ENCODE data around the gene AFF2.

- TF ChIP-seq, protein P1, sequence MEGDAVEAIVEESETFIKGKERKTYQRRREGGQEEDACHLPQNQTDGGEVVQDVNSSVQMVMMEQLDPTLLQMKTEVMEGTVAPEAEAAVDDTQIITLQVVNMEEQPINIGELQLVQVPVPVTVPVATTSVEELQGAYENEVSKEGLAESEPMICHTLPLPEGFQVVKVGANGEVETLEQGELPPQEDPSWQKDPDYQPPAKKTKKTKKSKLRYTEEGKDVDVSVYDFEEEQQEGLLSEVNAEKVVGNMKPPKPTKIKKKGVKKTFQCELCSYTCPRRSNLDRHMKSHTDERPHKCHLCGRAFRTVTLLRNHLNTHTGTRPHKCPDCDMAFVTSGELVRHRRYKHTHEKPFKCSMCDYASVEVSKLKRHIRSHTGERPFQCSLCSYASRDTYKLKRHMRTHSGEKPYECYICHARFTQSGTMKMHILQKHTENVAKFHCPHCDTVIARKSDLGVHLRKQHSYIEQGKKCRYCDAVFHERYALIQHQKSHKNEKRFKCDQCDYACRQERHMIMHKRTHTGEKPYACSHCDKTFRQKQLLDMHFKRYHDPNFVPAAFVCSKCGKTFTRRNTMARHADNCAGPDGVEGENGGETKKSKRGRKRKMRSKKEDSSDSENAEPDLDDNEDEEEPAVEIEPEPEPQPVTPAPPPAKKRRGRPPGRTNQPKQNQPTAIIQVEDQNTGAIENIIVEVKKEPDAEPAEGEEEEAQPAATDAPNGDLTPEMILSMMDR (IDR thresholded peaks at IDR 0.05 in 8 of 11, conservative IDR thresholded peaks at IDR 0.05 in 3 of 11): no peak
- TF ChIP-seq POLR2A (IDR thresholded peaks at IDR 0.05): no peak
These were observed 402.8 kb downstream of the AFF2 start for GRCh38 chrX:148903176-148903575.
